Panc1 (cell line): ENCODE measurements around the gene CYP27B1. TPM values are rescaled to one million over a fixed set of nuclear protein-coding genes. Genes with fewer than 3 reads are reported as not detected.

ENCODE experiments used
- ATAC-seq: fragments of 200-7000 bp; cut with Tn5 transposase; 2 replicates; pipeline ENCODE4 v1.9.1; 2020; ENCODE audit warnings: mild to moderate bottlenecking, moderate library complexity
- BruUV-seq: library from RNA; stranded (reverse); fragments of 400-500 nt; replicated peaks from 2 replicates; lab custom pipeline; 2021; lab: Mats Ljungman, UMichigan
- CTCF ChIA-PET: fragments of 300-600 bp; sonication (Branson Sonifier 250); formaldehyde crosslinking; loops from one replicate; lab custom pipeline; 2022; ENCODE audit warnings: antibody characterized with exemption; lab: Charles Lee
- POLR2A ChIA-PET: fragments of 300-600 bp; sonication (Branson Sonifier 250); formaldehyde crosslinking; loops from one replicate; lab custom pipeline; 2022; ENCODE audit warnings: antibody characterized with exemption; lab: Charles Lee
- DNase-seq: peaks from one replicate; pipeline ENCODE4 v3.0.0-alpha.2; 2010; ENCODE audit warnings: low read depth, low spot score
- H3K27ac ChIP-seq: 2 replicates; pipeline ENCODE4 v1.5.1; 2011; ENCODE audit warnings: mild to moderate bottlenecking, low read length, inconsistent platforms
- H3K27me3 ChIP-seq: fragments of 200-500 bp; sonication (Bioruptor generic); 2 replicates; pipeline ENCODE4 v1.6.0; 2014; ENCODE audit warnings: low read length, inconsistent platforms; ENCODE audit not compliant: control insufficient read depth, insufficient read depth
- H3K36me3 ChIP-seq: fragments of 200-500 bp; sonication (Bioruptor generic); 2 replicates; pipeline ENCODE4 v1.5.1; 2014; ENCODE audit warnings: inconsistent platforms, mild to moderate bottlenecking, low read length, moderate library complexity; ENCODE audit not compliant: control insufficient read depth, insufficient read depth
- H3K4me1 ChIP-seq: 2 replicates; pipeline ENCODE4 v1.5.1; 2011; ENCODE audit warnings: inconsistent platforms, mild to moderate bottlenecking, low read length, moderate library complexity; ENCODE audit not compliant: control insufficient read depth, insufficient read depth
- H3K4me3 ChIP-seq, 2 experiments: 2 replicates each; pipeline ENCODE4 v1.5.1; 2011 to 2012; ENCODE audit warnings: low read depth in 2 of 2, low read length in 2 of 2, mild to moderate bottlenecking in 2 of 2, inconsistent platforms in 1 of 2, moderate library complexity in 1 of 2
- H3K9me3 ChIP-seq: fragments of 200-500 bp; sonication (Bioruptor generic); 2 replicates; pipeline ENCODE4 v1.5.1; 2014; ENCODE audit warnings: low read depth, mild to moderate bottlenecking, inconsistent platforms, low read length, moderate library complexity; ENCODE audit not compliant: control insufficient read depth, insufficient read depth
- POLR2AphosphoS5 ChIP-seq: IDR thresholded peaks from 2 replicates; pipeline ENCODE4 v1.6.1; 2012; ENCODE audit warnings: mild to moderate bottlenecking, low read depth, low read length, moderate library complexity
- REST ChIP-seq, 2 experiments: IDR thresholded peaks; 2 replicates each; pipeline ENCODE4 v1.6.1; 2011 to 2012; ENCODE audit warnings: low read depth in 2 of 2, control low read depth in 1 of 2, low read length in 1 of 2, mild to moderate bottlenecking in 1 of 2, moderate library complexity in 1 of 2; ENCODE audit not compliant: insufficient read depth in 1 of 2
- SIN3A ChIP-seq: IDR thresholded peaks from 2 replicates; pipeline ENCODE4 v1.6.1; 2012; ENCODE audit warnings: low read depth, mild to moderate bottlenecking, low read length, moderate library complexity, borderline replicate concordance; ENCODE audit not compliant: insufficient read depth
- TCF7L2 ChIP-seq: IDR thresholded peaks from 2 replicates; pipeline ENCODE4 v1.6.1; 2011; ENCODE audit warnings: mild to moderate bottlenecking, low read depth, low read length, inconsistent platforms
- in situ Hi-C: cut with HindIII; loops from 2 replicates; pipeline ENCODE4 v1.10.0; 2016; ENCODE audit warnings: low sequenced_read_pairs, low pct_unique_long_range_greater_than_20kb
- intact Hi-C: fragments of 100-400 bp; cut with micrococcal nuclease; formaldehyde crosslinking; loops from one replicate; pipeline ENCODE4 v1.10.0; 2022; ENCODE audit not compliant: unreplicated experiment
- total RNA-seq: library from RNA; stranded (reverse); gene quantifications from one replicate; pipeline ENCODE4 v1.2.1, GENCODE V29; 2021; ENCODE audit not compliant: unreplicated experiment
- TF ChIP-seq, protein P1 (sequence below): fragments of 450-650 bp; IDR thresholded peaks from 2 replicates; pipeline ENCODE4 v1.5.1; 2017; ENCODE audit warnings: mild to moderate bottlenecking

Gene CYP27B1
- total RNA-seq, 1 experiment from 2014 or later, result 4.0 TPM

DNA sequence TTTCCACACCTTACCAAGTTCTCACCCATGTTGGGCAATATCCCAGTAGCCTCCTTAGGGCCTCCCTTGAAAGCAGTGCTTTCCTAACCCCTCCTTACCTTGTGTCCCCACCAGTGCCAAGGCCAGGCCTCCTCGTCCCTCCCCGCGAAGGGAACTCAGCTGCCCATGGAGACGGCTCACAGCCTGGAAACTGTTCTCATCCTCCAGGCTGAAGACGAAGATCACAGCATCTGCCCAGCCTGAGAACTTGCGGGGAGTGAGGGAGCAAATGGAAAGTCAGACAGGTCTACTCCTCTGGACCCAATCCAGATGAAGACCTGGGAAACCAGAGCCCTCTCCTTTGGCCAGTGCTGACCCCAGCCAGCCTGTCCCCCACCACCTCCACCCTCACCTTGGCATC is 33.0 kb downstream of the CYP27B1 start:
- intact Hi-C loops (no loop called here), in situ Hi-C loops (no loop called here)
- peaks cover 7% of the 10 kb centered on the region; the same call in 1 of the 2 replicates for H3K4me1 ChIP-seq
- TF ChIP-seq REST (IDR thresholded peaks at IDR 0.05; ENCODE audit: insufficient read depth in 1 of 2, low read depth in 2 of 2, low read length in 1 of 2), result no peak
- no peak for TF ChIP-seq POLR2AphosphoS5
- no peak for TF ChIP-seq SIN3A
- TF ChIP-seq TCF7L2, result no peak
- TF ChIP-seq, protein P1, sequence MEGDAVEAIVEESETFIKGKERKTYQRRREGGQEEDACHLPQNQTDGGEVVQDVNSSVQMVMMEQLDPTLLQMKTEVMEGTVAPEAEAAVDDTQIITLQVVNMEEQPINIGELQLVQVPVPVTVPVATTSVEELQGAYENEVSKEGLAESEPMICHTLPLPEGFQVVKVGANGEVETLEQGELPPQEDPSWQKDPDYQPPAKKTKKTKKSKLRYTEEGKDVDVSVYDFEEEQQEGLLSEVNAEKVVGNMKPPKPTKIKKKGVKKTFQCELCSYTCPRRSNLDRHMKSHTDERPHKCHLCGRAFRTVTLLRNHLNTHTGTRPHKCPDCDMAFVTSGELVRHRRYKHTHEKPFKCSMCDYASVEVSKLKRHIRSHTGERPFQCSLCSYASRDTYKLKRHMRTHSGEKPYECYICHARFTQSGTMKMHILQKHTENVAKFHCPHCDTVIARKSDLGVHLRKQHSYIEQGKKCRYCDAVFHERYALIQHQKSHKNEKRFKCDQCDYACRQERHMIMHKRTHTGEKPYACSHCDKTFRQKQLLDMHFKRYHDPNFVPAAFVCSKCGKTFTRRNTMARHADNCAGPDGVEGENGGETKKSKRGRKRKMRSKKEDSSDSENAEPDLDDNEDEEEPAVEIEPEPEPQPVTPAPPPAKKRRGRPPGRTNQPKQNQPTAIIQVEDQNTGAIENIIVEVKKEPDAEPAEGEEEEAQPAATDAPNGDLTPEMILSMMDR, result no peak
- ChIA-PET CTCF (no interaction called here), POLR2A (no interaction called here)
- H3K36me3 ChIP-seq, result no peaks in the 10 kb centered on the region
- DNase-seq, result no peak
- H3K9me3 ChIP-seq, result no peaks in the 10 kb centered on the region
- ATAC-seq, result no peak
- no peak overlapping the region for H3K4me3 ChIP-seq
- BruUV-seq, result no TSS peak
- no peaks in the 10 kb centered on the region; the same call in 1 of the 2 replicates for H3K27me3 ChIP-seq
- no peak overlapping the region for H3K27ac ChIP-seq

GRCh38 chr12:57732726-57733593 is 33.9 kb downstream of the CYP27B1 start:
- H3K9me3 ChIP-seq, result no peaks in the 10 kb centered on the region
- intact Hi-C loops (no loop called here), in situ Hi-C loops (no loop called here)
- peaks cover 7% of the 10 kb centered on the region; the same call in 1 of the 2 replicates for H3K4me1 ChIP-seq
- TF ChIP-seq, protein P1, result no peak
- no peak for TF ChIP-seq REST (IDR thresholded peaks at IDR 0.05; ENCODE audit: insufficient read depth in 1 of 2, low read depth in 2 of 2, low read length in 1 of 2)
- no peak for TF ChIP-seq TCF7L2
- no peak for TF ChIP-seq POLR2AphosphoS5
- no peak for TF ChIP-seq SIN3A
- DNase-seq (no peak), ATAC-seq (no peak)
- ChIA-PET POLR2A (no interaction called here), CTCF (interaction anchor here (0.5 kb wide), 1 partner anchor 8 kb away, joined by 3 read pairs; no protein-coding TSS in a partner anchor)
- no peaks in the 10 kb centered on the region for H3K36me3 ChIP-seq
- BruUV-seq, result no TSS peak
- no peaks in the 10 kb centered on the region; the same call in 1 of the 2 replicates for H3K27me3 ChIP-seq
- H3K27ac ChIP-seq, result no peak overlapping the region
- no peak overlapping the region for H3K4me3 ChIP-seq
